GM21526 (cell line): Measurements from ENCODE around the gene ABL1.

Experiments
- ATAC-seq: cut with Tn5 transposase; IDR thresholded peaks from one replicate; pipeline ENCODE4 v1.9.1; 2021; ENCODE audit warnings: moderate library complexity; ENCODE audit not compliant: unreplicated experiment, low FRiP score

Gene ABL1

GRCh38 chr9:130870491-130871381, 35.7 kb downstream of the ABL1 start:
- no peak for ATAC-seq

- no peak for ATAC-seq
Observed at GRCh38 chr9:130871395-130872062, 36.5 kb downstream of the ABL1 start.

- no peak for ATAC-seq
Observed at GRCh38 chr9:130872093-130872492, 37.0 kb downstream of the ABL1 start.

DNA sequence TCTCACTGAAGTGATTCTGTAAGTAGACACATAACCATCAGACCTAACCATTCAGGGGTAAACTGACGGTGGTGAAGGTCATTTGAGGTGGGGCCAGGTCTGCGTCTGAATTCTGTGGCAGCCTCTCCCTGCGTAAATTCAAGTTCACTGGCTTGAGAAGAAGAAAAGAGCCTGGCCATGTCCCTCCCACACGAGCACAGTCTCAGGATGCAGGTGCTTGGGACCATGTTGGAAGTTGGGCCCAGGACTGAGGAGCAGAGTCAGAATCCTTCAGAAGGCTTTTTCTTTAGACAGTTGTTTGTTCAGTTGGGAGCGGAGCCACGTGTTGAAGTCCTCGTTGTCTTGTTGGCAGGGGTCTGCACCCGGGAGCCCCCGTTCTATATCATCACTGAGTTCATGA, 37.5 kb downstream of the ABL1 start:
- no peak for ATAC-seq

DNA sequence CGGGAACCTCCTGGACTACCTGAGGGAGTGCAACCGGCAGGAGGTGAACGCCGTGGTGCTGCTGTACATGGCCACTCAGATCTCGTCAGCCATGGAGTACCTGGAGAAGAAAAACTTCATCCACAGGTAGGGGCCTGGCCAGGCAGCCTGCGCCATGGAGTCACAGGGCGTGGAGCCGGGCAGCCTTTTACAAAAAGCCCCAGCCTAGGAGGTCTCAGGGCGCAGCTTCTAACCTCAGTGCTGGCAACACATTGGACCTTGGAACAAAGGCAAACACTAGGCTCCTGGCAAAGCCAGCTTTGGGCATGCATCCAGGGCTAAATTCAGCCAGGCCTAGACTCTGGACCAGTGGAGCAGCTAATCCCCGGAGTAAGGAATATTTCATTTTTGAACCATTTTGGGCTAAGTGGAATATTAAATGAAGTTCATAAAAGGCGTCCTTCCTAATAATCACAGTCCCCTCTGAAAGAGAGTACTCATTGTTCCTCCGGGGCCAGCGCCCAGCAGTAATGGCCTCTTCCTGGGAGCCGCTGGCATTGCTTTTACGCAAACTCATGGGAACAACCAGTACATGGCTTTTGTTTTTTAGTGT, 38.0 kb downstream of the ABL1 start:
- ATAC-seq = no peak

DNA sequence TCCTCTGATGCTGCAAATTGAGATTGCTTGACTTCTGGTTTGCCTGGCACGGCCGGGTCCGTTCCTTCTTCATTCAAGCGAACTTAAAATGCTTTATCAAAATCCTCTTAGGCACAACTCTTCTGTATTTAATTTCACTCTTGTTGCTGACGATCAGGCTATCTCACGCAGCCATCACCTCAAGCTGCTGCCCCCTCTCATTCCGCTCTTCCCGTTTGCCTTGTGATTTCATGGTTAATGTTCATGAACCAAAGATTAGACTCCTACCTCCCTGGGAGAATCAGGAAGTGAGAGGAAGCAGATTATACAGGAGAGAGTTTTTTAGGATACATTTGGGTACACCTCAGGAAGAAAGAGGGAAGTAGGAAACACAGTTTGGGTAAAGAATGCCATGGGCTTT, 38.9 kb downstream of the ABL1 start:
- ATAC-seq = no peak

DNA sequence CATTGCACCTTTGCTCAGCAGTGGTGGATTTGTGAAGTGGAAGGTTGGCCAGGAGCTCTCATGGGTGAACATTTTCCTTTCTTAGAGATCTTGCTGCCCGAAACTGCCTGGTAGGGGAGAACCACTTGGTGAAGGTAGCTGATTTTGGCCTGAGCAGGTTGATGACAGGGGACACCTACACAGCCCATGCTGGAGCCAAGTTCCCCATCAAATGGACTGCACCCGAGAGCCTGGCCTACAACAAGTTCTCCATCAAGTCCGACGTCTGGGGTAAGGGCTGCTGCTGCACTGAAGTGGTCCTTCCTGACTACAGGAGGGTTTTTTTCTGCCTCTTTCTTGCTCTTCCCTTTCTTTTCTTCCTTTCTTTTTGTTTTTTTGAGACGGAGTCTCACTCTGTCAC, 39.7 kb downstream of the ABL1 start:
- no peak for ATAC-seq

DNA sequence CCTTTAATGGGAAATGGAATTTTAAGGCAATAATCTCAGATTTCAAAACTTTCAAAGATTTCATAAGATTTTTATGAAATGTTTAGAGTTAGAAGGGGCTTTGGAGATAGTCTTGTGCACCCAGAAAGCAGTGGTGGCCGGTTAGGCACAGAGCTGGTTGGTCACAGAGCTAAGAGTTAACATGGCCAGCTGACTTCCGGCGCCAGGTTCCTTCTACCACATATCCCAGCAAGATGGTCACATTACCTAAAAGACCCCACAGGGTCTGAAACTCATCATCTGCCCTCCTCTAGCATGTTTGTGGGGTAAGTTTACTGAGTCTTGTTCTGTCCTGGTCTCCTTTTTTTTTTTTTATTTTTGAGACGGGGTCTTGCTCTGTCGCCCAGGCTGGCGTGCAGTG, 42.2 kb downstream of the ABL1 start:
- no peak for ATAC-seq

DNA sequence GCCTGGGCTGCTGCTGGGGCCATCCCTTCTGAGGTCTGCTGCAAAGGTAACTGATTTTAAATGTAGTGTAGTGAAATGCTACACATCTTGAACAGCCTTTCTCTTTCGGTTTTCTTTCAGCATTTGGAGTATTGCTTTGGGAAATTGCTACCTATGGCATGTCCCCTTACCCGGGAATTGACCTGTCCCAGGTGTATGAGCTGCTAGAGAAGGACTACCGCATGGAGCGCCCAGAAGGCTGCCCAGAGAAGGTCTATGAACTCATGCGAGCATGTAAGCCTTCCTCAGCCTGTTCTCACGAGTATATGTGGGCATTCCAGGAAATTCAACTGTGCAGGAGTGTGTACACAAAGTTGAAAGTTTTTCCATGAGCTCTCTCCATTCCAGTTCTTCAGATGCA, 43.2 kb downstream of the ABL1 start:
- no peak for ATAC-seq

- no peak for ATAC-seq
Observed at GRCh38 chr9:130879863-130880411, 44.9 kb downstream of the ABL1 start.

DNA sequence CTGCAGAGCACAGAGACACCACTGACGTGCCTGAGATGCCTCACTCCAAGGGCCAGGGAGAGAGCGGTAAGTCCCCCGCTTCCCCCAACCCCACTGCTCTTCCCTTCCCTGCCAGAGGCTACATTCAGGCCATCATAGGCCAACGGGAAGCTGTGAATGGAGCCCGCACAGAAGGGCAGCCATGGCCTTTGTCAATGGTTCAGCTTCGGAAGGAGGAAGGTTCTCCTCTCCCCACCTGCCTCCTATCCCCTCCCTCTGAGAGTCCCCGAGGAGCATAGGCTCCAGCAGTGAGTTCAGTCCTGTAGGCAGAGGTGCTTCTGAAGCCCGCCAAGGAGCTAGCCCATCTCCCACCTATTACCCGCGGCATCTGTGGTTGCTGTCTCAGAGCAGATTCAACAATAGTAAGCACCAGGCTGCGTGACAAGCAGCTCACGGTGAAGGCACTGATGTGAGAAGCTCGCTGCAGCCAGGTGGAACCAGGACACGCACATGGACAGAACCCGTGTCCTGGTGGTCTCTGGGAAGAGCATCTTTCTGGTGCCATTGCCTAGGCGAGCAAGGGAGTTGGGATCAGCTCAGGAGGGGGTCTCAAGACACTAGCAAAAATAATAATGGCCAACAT, 45.7 kb downstream of the ABL1 start:
- no peak for ATAC-seq

GRCh38 chr9:130881516-130881915, 46.5 kb downstream of the ABL1 start:
- no peak for ATAC-seq

- no peak for ATAC-seq
Observed at GRCh38 chr9:130882696-130883225, 47.7 kb downstream of the ABL1 start.

DNA sequence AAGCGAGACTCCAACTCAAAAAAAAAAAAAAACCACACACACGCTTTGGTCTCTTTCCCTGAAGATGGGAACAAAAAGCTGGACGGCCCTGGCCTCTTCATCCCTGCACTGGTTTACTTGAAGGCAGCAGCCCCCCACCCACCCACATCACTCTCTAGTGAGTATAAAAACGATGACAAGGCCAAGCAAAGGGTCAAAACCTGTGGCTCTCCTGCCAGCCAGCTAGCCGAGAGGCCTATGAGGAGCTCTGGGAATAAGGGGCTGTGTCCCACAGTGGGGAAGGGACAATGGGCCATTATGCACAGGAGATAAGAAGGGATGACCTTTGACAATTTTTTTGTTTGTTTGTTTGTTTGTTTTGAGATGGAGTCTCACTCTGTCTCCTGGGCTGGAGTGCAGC, 48.4 kb downstream of the ABL1 start:
- no peak for ATAC-seq

DNA sequence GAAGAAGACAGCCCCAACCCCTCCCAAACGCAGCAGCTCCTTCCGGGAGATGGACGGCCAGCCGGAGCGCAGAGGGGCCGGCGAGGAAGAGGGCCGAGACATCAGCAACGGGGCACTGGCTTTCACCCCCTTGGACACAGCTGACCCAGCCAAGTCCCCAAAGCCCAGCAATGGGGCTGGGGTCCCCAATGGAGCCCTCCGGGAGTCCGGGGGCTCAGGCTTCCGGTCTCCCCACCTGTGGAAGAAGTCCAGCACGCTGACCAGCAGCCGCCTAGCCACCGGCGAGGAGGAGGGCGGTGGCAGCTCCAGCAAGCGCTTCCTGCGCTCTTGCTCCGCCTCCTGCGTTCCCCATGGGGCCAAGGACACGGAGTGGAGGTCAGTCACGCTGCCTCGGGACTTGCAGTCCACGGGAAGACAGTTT, 49.1 kb downstream of the ABL1 start:
- ATAC-seq = no peak

- no peak for ATAC-seq
Observed at GRCh38 chr9:130884542-130885483, 49.8 kb downstream of the ABL1 start.

- no peak for ATAC-seq
Observed at GRCh38 chr9:130885484-130886375, 50.7 kb downstream of the ABL1 start.

- no peak for ATAC-seq
Observed at GRCh38 chr9:130886981-130887380, 51.9 kb downstream of the ABL1 start.
